ENCODE data around the gene TNFSF10.
"Not testable (repeated sequence)": the region's sequence is repeated elsewhere in the genome, so short reads cannot be mapped to it uniquely, and the experiment has no call there.

Gene TNFSF10

DNA sequence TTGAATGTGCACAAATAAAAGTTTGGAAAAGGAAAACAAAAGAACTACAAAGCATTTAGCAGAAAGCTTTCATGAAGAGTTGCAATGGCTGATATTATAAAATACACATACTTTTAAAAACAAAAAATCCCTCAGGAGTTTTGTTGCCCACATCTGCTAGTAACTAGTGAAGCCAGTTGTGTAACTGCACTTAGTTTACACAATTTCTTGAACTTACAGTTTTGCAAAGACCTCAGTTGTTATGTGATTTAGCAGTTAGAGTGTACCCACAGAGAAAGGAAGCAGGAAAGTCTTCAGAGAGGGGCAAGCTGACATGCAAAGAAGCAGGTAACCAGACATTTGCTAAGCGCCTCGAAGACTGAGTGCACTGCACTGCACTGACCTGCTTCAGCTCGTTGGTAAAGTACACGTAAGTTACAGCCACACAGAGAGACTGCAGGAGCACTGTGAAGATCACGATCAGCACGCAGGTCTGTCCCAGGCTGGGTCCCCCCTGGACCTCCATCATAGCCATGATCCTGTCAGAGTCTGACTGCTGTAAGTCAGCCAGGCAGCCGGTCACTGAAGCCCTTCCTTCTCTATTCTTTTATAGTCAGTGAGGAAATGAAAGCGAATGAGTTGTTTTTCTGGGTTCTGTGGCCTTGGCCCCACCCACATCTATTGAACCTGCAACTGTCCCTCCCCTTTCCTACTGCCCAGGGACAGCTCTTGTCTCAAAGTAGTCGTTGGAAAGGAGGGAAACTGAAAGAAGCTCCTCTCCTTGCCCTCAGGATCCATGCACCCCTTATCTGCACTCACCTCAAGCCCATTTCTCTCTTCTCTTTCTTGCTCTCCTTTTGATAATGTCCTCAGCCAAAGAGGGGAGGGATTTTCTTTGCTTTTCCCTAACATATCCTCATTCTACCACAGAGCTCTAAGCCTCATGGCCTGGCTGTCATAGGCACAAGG, at the start of gene TNFSF10:
TSS of gene TNFSF10 (minus strand) at position 560 of the 948 bp plus-strand sequence. CDS start at position 514, 46 bp downstream.
- no peak for DNase-seq

DNA sequence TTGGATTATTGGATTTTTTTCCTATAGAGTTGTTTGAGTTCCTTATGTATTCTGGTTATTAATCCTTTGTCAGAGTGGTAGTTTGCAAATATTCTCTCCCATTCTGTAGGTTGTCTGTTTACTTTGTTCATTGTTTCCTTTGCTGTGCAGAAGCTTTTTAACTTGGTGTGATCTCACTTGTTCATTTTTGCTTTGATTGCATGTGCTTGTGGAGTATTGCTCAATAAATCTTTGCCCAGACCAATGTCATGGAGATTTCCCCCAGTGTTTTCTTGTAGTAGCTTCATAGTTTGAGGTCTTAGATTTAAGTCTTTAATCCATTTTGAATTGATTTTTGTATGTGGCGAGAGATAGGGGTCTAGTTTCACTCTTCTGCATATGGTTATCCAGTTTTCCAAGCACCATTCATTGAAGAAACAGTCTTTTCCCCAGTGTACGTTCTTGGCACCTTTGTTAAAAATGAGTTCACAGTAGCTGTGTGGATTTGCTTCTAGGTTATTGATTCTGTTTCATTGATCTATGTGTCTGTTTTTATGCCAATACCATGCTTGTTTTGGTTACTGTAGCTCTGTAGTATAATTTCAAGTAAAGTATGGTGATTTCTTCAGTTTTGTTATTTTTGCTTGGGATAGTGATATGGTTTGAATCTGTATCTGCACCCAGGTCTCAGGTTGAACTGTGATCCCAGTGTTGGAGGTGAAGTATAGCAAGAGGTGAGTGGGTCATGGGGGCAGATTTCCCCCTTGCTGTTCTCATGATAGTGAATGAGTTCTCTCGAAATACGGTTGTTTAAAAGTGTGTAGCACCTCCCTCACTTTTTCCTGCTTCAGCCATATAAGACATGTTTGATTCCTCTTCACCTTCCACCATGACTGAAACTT, 46.1 kb upstream of the TNFSF10 start:
- no peak for DNase-seq

DNA sequence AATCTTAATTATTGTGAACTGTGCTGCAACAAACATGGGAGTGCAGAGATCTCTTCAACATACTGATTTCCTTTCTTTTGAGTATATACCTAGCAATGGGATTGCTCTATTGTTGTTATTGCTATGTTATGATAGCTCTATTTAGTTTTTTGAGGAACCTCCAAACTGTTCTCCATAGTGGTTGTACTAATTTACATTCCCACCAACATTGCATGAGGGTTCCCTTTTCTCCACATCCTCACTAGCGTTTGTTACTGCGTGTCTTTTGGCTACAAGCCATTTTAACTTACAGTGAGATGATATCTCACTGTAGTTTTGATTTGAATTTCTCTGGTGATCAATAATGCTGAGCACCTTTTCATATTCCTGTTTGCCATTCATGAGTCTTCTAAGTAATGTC, 45.5 kb upstream of the TNFSF10 start:
- no peak for DNase-seq

DNA sequence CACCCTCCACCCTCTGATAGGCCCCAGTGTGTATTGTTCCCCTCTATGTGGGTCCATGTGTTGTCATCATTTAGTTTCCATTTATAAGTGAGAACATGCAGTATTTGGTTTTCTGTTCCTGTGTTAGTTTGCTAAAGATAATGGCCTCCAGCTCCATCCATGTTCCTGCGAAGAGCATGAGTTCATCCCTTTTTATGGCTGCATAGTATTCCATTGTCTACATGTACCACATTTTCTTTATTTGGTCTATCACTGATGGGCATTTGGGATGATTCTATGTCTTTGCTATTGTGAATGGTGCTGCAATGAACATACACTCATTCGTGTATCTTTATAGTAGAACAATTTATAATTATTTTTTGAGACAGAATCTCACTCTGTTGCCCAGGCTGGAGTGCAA, 43.6 kb upstream of the TNFSF10 start:
- DNase-seq = not testable (repeated sequence)

DNA sequence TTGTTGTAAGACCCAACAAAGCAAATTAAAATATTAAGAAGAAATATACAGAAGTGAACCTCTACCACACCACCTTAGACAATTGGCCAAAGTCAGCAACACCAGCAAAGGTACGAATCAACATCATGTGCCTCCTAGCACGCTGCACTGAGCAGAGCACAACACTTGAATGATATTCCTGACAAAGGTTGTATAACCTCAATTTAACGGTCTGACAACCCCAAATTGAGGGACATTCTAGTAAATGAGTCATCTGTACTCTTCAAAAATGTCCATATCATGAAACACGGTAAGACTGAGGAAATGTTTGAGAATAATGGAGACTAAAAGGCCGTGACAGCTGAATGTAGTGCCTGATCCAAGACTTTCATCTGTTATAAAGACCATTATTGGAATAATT, 41.3 kb upstream of the TNFSF10 start:
- no peak for DNase-seq

DNA sequence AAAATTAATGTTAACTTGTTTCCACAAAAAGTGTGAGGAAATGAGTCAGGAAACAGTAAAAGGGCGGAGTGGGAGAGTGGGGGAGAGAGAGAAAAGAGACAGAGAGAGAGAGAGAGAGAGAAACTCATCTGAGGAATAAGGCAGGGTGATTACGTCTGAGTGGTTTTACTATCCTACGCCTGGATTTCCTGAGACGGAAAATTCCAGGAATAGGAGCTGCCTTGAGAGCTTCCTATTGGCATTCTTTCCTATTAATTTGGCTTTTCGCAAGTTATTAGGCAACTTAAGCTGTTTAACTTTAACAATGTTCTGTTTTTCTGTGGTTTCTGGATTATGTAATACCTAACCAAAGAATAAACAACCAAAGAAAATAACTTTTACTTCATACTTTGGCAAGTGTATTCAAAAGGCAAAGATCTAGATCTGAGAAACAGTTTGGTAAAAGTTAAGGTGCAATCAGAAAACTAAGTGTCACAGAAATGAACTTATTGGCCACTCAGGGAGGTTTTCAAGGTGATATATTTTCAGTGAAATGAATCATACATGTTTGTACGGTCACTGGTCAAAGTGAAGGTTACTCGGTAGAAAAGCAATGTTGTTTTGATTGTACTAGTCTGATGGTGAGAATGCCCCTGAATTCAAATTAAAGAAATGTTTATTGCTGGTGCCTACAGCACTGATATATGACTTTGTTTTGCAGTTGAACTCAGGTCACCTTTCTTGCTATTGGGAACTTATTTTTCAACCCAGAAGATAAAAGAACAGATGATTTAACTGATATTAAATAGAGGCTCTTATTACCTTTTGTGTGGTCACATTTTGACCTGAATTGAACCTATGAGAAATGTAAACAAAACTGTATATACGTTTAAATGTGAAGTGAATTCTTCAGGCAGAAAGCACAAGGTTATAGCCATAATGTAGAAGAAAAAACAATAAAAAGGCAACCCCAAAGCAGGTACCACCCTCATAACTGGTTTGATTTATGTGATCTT, 39.9 kb upstream of the TNFSF10 start:
- no peak for DNase-seq

DNA sequence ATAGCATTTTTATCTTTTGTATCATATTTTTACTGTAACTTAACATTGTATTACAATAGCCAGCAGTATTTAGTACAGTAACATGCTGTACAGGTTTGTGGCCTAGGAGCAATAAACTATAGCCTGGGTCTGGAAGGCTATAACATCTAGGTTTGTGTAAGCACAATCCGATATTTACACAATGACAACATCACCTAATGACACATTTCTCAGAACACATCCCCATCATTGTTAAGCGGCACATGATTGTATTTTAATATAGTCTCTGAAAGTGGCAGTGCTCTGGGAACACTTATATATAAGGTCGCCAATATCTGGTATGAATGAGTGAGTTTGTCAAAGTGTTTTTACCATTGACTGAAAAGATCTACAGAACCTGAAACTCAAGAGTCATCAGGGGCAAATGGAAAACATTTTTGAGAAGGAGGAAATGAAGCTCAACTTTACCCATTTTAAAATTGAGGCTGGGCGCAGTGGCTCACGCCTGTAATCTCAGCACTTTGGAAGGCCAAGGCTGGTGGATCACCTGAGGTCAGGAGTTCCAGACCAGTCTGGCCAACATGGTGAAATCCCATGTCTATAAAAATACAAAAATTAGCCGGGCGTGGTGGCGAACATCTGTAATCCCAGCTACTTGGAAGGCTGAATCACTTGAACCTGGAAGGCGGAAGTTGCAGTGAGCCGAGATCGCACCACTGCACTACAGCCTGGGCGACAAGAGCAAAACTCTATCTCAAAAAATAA, 38.8 kb upstream of the TNFSF10 start:
- DNase-seq = no peak

DNA sequence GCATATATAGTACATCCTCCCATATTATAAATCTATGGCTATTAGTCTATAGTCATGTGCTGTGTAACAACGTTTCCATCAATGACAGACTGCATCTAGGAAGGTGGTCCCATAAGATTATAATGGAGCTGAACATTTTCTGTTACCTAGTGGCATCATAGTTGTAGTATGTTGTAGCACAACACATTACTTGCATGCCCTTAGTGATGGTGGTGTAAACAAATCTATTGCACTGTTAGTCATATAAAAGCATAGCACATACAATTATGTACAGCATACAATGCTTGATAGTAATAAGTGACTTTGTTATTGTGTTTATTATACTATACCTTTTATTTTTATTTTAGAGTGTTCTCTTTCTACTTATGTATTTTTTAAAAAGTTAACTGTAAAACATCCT, 37.4 kb upstream of the TNFSF10 start:
- DNase-seq = no peak

DNA sequence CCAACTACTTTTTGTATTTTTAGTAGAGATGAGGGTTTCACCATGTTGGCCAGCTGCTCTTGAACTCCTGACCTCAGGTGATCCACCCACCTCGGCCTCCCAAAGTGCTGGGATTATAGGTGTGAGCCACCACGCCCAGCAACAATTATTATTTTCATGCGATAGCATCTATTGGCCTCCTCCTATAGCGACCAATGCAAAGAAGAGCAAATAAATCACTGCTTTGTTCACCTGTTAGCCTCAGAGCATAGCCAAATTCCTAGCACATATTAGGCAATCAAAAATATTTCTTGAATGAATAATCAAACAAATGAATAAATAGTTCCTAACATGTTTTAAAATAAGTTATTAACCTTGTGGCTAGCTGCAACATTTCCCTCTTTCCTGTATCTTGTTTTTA, 36.8 kb upstream of the TNFSF10 start:
- DNase-seq = no peak

DNA sequence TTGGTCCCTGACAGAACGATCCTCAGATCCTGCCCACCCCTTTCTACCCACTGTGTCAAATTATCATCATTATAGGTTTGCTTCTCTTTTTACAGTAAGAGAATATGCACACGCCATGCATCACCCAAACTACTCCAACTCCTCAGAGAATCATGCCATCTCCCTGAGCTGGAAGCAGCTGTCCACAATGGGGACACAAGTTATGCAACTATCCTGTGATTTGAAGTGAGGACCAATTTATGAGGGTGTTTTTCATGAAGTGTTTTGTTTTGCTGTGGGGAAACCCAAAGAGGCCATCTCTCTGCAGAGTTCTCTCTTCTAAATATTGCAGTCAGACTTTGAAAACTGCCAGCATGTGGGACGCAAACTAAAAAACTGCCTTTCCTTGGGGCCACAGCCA, 35.8 kb upstream of the TNFSF10 start:
- no peak for DNase-seq

DNA sequence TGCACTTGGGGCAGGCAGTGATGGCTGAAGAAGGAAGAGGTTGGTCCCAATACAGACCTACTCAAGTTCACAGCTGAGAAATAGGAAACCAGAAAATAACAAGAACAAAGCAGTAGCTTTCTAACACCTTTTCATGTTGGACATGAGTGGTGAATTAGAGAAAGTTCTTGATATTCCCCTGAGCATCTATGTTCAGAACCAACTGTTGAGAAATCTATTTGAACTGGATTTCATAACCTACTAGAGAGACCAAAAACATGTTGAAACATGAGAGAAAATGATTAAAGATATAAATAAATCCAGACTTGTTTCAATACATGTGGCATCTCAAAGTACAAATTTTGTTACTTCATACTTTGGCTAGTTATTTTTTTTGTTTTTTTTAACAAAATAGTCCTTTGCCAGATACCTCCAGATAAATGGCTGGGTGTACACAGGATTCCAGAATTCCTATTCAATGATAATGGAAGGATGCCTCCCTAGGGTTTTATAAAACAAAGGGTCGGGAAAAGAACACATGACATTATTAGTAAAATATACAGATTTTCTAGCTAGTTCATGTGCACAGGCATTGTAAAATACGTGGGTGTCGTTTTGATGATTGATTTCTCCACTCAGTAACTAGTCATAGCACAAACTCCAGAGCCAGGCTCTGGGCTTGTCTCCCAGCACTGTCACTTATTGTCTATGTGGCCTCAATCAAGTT, 34.4 kb upstream of the TNFSF10 start:
- no peak for DNase-seq

DNA sequence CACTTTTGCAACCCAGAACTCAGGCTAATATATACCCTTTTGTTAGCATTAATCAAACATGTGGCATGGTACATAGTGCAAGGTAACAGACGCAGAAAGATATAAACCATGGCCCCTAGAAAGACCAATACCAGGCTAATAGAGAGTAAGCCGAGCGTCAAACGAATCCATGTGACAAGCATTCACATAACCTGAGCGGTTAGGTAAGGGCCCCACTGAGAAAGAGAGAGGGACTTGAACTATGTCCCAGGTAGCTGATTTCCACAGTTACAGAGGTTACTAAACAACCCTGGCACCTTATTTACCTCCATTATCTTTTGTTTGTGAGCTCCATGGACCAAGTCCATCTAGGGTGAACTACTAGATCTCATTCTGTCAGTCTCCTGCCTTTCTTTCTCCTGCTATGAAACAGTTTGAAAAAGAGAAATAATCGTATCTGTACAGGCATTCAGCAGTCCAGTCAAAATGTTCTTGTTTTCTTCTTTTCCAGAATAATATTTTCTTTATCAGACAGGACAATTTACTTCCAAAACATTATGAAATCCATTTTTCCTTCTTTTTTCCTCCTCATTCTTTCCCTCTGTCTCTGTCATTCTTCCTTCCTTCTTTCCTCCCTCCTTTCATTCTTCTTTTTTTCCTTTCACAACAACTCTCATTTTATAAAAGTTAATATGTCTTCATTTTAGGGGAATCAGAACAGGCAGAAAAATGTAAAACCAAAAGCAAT, 30.5 kb upstream of the TNFSF10 start:
- DNase-seq = no peak

DNA sequence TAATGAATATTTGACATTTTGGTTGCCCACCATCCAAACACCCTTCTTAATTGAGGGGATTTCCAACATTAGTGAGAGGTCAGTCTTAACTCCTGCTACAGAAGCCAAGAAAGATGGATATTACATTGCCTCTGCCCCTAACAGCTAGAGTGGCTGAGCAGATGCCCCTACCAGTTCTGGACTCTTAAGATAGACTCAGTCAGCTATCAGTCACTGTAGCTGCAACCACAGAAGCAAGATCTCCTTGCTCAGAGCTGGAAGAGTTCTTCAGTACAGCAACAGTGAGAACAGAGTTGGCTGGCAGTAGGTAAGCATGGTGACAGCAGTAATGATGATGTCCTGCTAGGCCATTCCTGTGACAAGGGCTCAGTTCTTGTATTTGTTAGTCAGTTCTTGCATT, 29.4 kb upstream of the TNFSF10 start:
- DNase-seq = no peak

DNA sequence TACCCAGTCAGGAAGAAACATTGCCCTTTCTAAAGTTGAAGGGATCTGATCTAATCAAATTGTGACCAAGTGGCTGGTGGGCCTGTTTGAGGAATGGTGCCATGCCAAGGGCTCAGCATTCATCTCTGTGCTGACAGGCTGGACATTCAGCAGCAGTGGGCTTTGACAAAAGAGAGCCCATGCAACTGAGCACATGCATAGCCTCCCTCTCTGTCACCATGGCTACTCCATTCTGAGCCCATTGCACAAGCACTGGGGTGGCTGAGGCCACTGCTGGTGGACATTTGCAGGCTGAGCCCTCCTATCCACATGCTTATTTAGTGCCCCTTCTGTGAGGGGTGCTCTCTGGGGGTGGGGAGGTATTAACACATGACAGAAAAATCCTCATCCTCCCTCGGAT, 28.6 kb upstream of the TNFSF10 start:
- no peak for DNase-seq

DNA sequence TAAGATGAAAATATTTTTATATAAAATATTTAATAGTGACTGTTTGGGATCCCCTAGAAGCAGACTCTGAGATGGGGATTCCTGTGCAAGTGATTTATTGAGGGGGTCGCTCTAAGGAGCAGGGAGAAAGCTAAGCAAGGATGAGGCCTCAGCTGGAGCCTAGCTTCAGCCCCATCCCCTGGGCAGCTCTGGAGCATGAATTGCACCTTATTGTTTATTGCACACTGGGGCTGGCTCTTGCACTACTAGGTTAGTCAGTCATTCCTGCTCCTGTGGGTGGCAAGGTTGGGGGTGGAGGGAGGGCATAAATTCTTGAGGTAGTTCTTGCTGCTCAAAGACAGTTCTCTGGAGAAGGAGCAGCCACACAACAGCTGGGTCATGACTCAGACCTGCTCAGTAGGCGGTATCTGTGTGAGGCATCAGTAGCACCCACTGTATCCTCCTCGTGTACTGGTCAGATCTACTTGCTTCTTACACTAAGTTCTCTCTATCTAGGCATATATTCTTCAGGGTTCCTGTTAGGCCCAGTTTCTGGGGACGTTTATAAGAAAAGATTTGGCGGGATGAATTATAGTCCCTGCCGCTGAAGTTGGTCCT, 27.2 kb upstream of the TNFSF10 start:
- DNase-seq = no peak

DNA sequence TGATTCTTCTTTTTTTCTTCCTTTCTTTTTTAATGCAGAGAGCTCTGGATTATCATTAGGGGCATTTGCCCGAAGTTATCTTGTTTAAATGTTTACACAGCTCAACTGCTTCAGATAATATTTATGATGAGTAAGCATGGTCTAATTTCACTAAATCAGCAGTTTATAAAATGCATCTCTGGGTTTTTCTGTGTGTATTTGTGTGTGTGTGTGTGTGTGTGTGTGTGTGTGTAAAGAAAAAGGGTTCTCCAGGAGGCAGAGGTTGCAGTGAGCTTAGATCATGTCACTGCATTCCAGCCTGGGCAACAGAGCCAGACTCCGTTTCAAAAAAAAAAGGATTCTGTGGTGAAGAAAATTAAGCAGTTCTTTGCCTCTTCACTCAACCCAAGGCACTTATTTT, 25.9 kb upstream of the TNFSF10 start:
- no peak for DNase-seq

DNA sequence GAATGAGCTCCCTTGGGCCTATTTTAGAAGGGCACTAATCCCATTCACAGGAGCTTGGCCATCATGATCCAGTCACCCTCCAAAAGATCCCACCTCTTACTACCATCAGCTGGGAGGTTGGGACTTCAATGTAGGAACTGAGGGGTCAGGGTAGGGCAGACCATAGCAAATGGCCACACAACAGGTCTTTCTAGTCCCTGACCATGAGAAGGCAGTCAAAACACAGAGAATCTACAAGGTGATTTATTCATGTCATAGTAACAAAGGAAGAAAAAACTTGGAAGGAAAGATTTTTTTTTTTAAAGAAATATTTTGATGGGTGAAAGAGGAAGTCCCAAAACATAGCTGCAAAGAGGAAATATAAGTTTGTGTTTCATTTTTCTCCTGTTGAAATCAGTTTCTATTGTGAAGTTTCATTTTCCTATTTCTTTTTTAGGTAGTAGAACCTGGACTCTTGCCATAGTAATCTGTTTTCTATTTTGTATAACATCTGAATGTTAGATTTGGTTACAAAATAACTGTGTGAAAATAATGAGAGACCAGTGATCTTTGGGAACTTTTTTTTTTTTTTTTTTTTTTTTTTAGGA, 23.5 kb upstream of the TNFSF10 start:
- DNase-seq = no peak

DNA sequence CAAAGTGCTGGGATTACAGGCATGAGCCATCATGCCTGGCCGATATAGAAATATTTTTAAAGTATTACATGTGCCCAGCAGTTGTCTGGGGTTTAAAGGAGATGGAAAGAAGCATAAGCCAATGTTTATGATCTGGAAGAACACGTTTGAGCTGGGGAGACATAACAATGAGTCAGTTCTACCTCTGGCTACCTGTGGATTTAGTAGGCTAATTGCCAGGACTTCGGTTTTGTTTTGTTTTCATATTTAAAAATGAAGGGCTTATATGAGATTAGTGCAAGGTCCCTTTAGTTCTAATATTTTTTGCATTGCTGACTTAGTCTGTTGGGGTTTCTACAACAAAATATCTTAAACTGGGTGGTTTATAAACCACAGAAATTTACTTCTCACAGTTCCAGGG, 22.9 kb upstream of the TNFSF10 start:
- DNase-seq = no peak

DNA sequence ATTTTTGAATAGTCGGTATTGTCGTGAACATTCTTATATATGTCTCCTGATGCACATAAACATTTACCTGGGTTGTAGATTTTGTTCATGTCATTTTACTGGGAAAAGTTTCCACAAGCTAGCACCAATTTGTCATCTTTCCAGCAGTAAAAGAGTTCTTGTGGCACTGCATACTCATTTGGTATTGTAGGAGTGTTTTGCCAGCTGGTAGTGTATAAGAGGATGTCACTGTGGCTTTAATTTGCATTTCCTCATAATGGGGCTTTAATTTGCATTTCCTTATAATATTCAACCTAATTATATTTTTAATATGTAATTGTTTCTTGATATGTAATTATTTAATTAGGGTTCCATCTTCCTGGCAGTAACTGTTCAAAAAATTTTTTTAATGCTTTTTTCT, 21.2 kb upstream of the TNFSF10 start:
- no peak for DNase-seq

DNA sequence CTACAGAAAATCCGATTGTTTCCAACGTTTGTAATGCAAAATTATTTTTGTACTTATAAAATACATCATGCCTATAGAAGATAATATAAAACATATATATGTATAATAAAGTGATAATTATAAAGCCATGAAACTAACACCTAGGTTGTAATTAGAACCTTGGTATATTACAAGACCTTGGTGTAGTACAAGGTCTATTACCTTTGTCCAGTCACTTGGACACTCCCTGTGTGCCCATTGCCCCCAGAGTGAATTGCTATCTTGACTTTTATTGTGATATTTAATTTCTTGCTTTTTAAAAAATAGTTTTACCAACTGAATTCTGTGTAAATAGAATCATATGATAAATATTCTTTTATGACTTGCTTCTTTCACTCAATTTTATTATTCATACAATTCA, 20.7 kb upstream of the TNFSF10 start:
- DNase-seq = no peak

Data from NCI-H2171 treated with DMSO at 0.1 percent for 48 hours (cell line).